ENCODE data around the gene RHCG. TPM values are rescaled to one million over a fixed set of nuclear protein-coding genes. Genes with fewer than 3 reads are reported as not detected.

RHCG gene
- total RNA-seq, 1 experiment from 2014 or later = 3.0 TPM

GRCh38 chr15:89542369-89542768 is 46.0 kb upstream of the RHCG start:
- intact Hi-C loops (cut with micrococcal nuclease; ENCODE audit: unreplicated experiment) (no loop called here), in situ Hi-C loops (cut with HindIII; ENCODE audit: low pct_unique_long_range_greater_than_20kb, low sequenced_read_pairs) (no loop called here)
- no peaks in the 10 kb centered on the region for H3K36me3 ChIP-seq (ENCODE audit: control insufficient read depth, insufficient read depth, low read length)
- no peak overlapping the region for H3K27ac ChIP-seq (ENCODE audit: low read length)
- no peak for DNase-seq (ENCODE audit: low read depth, low spot score)
- H3K9me3 ChIP-seq (ENCODE audit: control insufficient read depth, insufficient read depth, low read depth, low read length) = peaks cover 5% of the 10 kb centered on the region; the same call in 1 of the 2 replicates
- H3K4me3 ChIP-seq (ENCODE audit: low read depth in 2 of 2, low read length in 2 of 2) = no peak overlapping the region
- ChIA-PET POLR2A (no interaction called here), CTCF (no interaction called here)
- no peaks in the 10 kb centered on the region for H3K4me1 ChIP-seq (ENCODE audit: control insufficient read depth, insufficient read depth, low read length)
- ATAC-seq = no peak
- H3K27me3 ChIP-seq (ENCODE audit: control insufficient read depth, insufficient read depth, low read length) = no peaks in the 10 kb centered on the region
- no peak for TF ChIP-seq REST (IDR thresholded peaks at IDR 0.05; ENCODE audit: insufficient read depth in 1 of 2, low read depth in 2 of 2, low read length in 1 of 2)
- TF ChIP-seq SIN3A (IDR thresholded peaks at IDR 0.05; ENCODE audit: borderline replicate concordance, insufficient read depth, low read depth, low read length) = no peak
- no peak for TF ChIP-seq POLR2AphosphoS5 (IDR thresholded peaks at IDR 0.05; ENCODE audit: low read depth, low read length)
- TF ChIP-seq TCF7L2 (IDR thresholded peaks at IDR 0.05; ENCODE audit: low read depth, low read length) = no peak
- no peak for TF ChIP-seq CTCF (IDR thresholded peaks at IDR 0.05)
- no TSS peak for BruUV-seq (replicated peaks)

- intact Hi-C loops (cut with micrococcal nuclease; ENCODE audit: unreplicated experiment) (no loop called here), in situ Hi-C loops (cut with HindIII; ENCODE audit: low pct_unique_long_range_greater_than_20kb, low sequenced_read_pairs) (no loop called here)
- H3K27me3 ChIP-seq (ENCODE audit: control insufficient read depth, insufficient read depth, low read length) = no peaks in the 10 kb centered on the region
- no peak overlapping the region for H3K4me3 ChIP-seq (ENCODE audit: low read depth in 2 of 2, low read length in 2 of 2)
- ChIA-PET POLR2A (no interaction called here), CTCF (interaction anchor here (0.7 kb wide), 1 partner anchor 367 kb away, joined by 3 read pairs; no protein-coding TSS in a partner anchor)
- no peaks in the 10 kb centered on the region for H3K36me3 ChIP-seq (ENCODE audit: control insufficient read depth, insufficient read depth, low read length)
- H3K27ac ChIP-seq (ENCODE audit: low read length) = no peak overlapping the region
- H3K4me1 ChIP-seq (ENCODE audit: control insufficient read depth, insufficient read depth, low read length) = no peaks in the 10 kb centered on the region
- ATAC-seq (no peak), DNase-seq (ENCODE audit: low read depth, low spot score) (no peak)
- no peak for TF ChIP-seq SIN3A (IDR thresholded peaks at IDR 0.05; ENCODE audit: borderline replicate concordance, insufficient read depth, low read depth, low read length)
- no peak for TF ChIP-seq POLR2AphosphoS5 (IDR thresholded peaks at IDR 0.05; ENCODE audit: low read depth, low read length)
- no peak for TF ChIP-seq REST (IDR thresholded peaks at IDR 0.05; ENCODE audit: insufficient read depth in 1 of 2, low read depth in 2 of 2, low read length in 1 of 2)
- no peak for TF ChIP-seq CTCF (IDR thresholded peaks at IDR 0.05)
- peaks cover 5% of the 10 kb centered on the region; the same call in 1 of the 2 replicates for H3K9me3 ChIP-seq (ENCODE audit: control insufficient read depth, insufficient read depth, low read depth, low read length)
- no TSS peak for BruUV-seq (replicated peaks)
Measured at GRCh38 chr15:89539027-89539426, 42.6 kb upstream of the RHCG start.
